GM12878 (cell line): ENCODE results near the gene CLCA2. TPM values are rescaled to one million over a fixed set of nuclear protein-coding genes. Genes with fewer than 3 reads are reported as not detected.

ENCODE experiments used
- CBX3 ChIP-seq: fragments of 200-600 bp; sonication (generic); IDR thresholded peaks from 2 replicates; pipeline ENCODE4 v1.6.1; 2016; ENCODE audit warnings: low read depth, borderline replicate concordance
- CTCF ChIP-seq, 3 experiments: IDR thresholded peaks in 2 of 3; conservative IDR thresholded peaks in 1 of 3; 2 replicates each; pipeline ENCODE4 v1.5.1; 2011; ENCODE audit warnings: low read depth in 3 of 3, low read length in 3 of 3, mild to moderate bottlenecking in 3 of 3, control low read depth in 2 of 3, moderate library complexity in 2 of 3, inconsistent platforms in 1 of 3, mixed read lengths in 1 of 3; ENCODE audit not compliant: control insufficient read depth in 2 of 3, insufficient read depth in 1 of 3; ENCODE audit errors: extremely low read depth in 1 of 3
- E4F1 ChIP-seq: fragments of 450-650 bp; IDR thresholded peaks from 2 replicates; pipeline ENCODE4 v1.6.1; 2018; ENCODE audit warnings: borderline replicate concordance, mild to moderate bottlenecking; ENCODE audit not compliant: partially characterized antibody
- KDM1A ChIP-seq: fragments of 200-600 bp; sonication (generic); IDR thresholded peaks from 2 replicates; pipeline ENCODE4 v1.6.1; 2016; ENCODE audit warnings: borderline replicate concordance
- MYB ChIP-seq: fragments of 150-350 bp; IDR thresholded peaks from 2 replicates; pipeline ENCODE4 v1.6.1; 2014; ENCODE audit warnings: mild to moderate bottlenecking, low read depth, low read length, borderline replicate concordance
- POU2F2 ChIP-seq: IDR thresholded peaks from 3 replicates; pipeline ENCODE4 v1.6.1; 2011; ENCODE audit warnings: low read depth, mild to moderate bottlenecking, low read length, borderline replicate concordance
- PRDM15 ChIP-seq: fragments of 450-650 bp; formaldehyde crosslinking; IDR thresholded peaks from 2 replicates; pipeline ENCODE4 v1.4.0; 2020; ENCODE audit warnings: mild to moderate bottlenecking, moderate library complexity
- polyA plus RNA-seq, 11 experiments: library from polyadenylated mRNA; depleted of rRNA in 4 of 11; unstranded in 6 of 11; stranded (reverse) in 5 of 11; fragments of >200 nt; fragmentation: Nextera tagmentation in 4 of 11; fragmentation: Illumina TruSeq in 1 of 11; extraction: Ambion mirVana in 4 of 11; extraction: Trizol in 1 of 11; gene quantifications; 1 replicate in 1 of 11; 2 replicates in 10 of 11; pipeline versions ENCODE4 v1.2.1 to v1.2.3, GENCODE V29; 2011 to 2016; ENCODE audit warnings: inconsistent platforms in 2 of 11, missing spikeins in 2 of 11, low read depth in 1 of 11
- total RNA-seq, 4 experiments: library from RNA; depleted of rRNA in 3 of 4; stranded (reverse); fragments of >200 nt in 3 of 4; fragmentation: Illumina TruSeq in 1 of 4; extraction: Trizol in 1 of 4; gene quantifications; 2 replicates each; pipeline versions ENCODE4 v1.2.1 to v1.2.3, GENCODE V29; 2013 to 2021
- TF ChIP-seq, protein P1 (sequence below): IDR thresholded peaks from 2 replicates; pipeline ENCODE4 v1.6.1; 2011; ENCODE audit warnings: mild to moderate bottlenecking, low read depth, low read length, moderate library complexity; ENCODE audit not compliant: insufficient replicate concordance
- TF ChIP-seq, protein P2 (sequence below): fragments of 450-650 bp; IDR thresholded peaks from 2 replicates; pipeline ENCODE4 v1.6.1; 2017; ENCODE audit warnings: mild to moderate bottlenecking

The CLCA2 gene
- total and polyA plus RNA-seq, 10 of the 15 experiments (the other 5 are each of a cell fraction or from before 2014, with no cell fraction given) = 0.01 to 0.20 (median 0.08) TPM; not detected in 6

- TF ChIP-seq, protein P1, sequence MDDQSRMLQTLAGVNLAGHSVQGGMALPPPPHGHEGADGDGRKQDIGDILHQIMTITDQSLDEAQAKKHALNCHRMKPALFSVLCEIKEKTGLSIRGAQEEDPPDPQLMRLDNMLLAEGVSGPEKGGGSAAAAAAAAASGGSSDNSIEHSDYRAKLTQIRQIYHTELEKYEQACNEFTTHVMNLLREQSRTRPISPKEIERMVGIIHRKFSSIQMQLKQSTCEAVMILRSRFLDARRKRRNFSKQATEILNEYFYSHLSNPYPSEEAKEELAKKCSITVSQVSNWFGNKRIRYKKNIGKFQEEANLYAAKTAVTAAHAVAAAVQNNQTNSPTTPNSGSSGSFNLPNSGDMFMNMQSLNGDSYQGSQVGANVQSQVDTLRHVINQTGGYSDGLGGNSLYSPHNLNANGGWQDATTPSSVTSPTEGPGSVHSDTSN = no peak
- TF ChIP-seq MYB (no peak), PRDM15 (no peak), KDM1A (no peak), CTCF (IDR thresholded peaks at IDR 0.05 in 2 of 3, conservative IDR thresholded peaks at IDR 0.05 in 1 of 3; ENCODE audit: control insufficient read depth in 2 of 3, extremely low read depth in 1 of 3, insufficient read depth in 1 of 3, low read depth in 3 of 3, low read length in 3 of 3) (no peak), E4F1 (no peak), CBX3 (no peak), POU2F2 (no peak)
- TF ChIP-seq, protein P2, sequence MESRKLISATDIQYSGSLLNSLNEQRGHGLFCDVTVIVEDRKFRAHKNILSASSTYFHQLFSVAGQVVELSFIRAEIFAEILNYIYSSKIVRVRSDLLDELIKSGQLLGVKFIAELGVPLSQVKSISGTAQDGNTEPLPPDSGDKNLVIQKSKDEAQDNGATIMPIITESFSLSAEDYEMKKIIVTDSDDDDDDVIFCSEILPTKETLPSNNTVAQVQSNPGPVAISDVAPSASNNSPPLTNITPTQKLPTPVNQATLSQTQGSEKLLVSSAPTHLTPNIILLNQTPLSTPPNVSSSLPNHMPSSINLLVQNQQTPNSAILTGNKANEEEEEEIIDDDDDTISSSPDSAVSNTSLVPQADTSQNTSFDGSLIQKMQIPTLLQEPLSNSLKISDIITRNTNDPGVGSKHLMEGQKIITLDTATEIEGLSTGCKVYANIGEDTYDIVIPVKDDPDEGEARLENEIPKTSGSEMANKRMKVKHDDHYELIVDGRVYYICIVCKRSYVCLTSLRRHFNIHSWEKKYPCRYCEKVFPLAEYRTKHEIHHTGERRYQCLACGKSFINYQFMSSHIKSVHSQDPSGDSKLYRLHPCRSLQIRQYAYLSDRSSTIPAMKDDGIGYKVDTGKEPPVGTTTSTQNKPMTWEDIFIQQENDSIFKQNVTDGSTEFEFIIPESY = no peak
- TF ChIP-seq, all 136 proteins: peak for 0
Measured at GRCh38 chr1:86468501-86468977, 44.6 kb downstream of the CLCA2 start, which contains the start of gene CLCA1 (continued).
